Measurements from ENCODE around the gene CERK.
A peak's percentile ranks its signal among the peaks of the same experiment; 100 is the strongest.

Gene CERK

DNA sequence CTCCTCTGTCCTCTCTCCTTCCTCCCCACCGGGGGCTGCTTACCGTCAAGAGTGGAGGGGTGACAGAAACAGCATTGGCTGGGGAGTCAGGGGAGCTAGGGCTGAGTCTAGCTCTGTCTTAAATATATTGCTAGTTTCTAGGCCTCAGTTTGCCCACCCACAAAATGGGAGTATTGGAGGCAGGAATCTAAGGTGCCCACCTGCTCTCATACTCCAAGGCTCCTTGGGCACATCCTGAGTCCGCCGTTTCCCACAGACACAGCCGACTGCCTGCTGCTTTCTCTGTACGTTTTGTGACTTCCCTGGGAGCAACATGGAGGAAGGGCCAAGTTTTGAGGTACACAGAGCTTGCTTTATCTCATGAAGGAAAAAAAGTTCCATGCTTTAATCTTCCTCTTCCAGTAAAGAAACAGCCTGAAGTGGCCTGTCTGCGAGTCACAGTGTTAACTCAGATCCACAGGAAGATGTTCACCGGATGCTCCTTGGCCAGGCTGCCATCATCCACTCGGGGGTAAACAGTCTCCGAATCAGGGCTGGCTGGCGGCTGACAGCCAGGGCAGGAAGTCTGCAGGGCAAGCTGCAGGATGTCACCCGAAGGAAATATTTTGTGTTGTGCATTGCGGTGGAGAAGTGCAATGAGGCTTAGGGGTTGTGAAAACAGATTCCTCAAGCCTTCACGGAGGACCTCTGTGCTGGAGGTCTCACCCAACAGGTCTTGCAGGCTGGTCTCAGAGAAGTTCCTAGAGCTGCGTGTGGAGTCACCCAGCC, 11.0 kb upstream of the CERK start:
- CTCF ChIA-PET, result interaction anchor here (0.8 to 5.9 kb wide), 2 partner anchors 9 to 10 kb away, joined by 3 to 33 read pairs; no protein-coding TSS in a partner anchor
- POLR2A ChIA-PET, result interaction anchor here (0.8 to 1.0 kb wide), 2 partner anchors 10 to 13 kb away, joined by 3 to 5 read pairs; partner anchors contain the start of gene TBC1D22A
- Histone ChIP-seq H3K4me1 (ENCODE audit: control insufficient read depth, insufficient read depth, low read length) (no peaks in the 10 kb centered on the region), H3K4me3 (ENCODE audit: low read depth, low read length) (no peak overlapping the region), H3K9me3 (ENCODE audit: control insufficient read depth, insufficient read depth, low read depth, low read length) (no peaks in the 10 kb centered on the region), H3K36me3 (ENCODE audit: control insufficient read depth in 2 of 2, insufficient read depth in 1 of 2, low read length in 2 of 2) (no peaks in the 10 kb centered on the region), H3K27ac (ENCODE audit: extremely low read depth, low read depth, low read length) (no peak overlapping the region)
- no peak for TF ChIP-seq ZNF426 (tag by site-specific recombination; IDR thresholded peaks at IDR 0.05)
- TF ChIP-seq ZNF133 (tag by site-specific recombination; IDR thresholded peaks at IDR 0.05), result no peak
- no peak for TF ChIP-seq ZSCAN18 (tag by site-specific recombination; IDR thresholded peaks at IDR 0.05)
- TF ChIP-seq MZF1 (tag by site-specific recombination; IDR thresholded peaks at IDR 0.05; ENCODE audit: borderline replicate concordance), result no peak
- no peak for TF ChIP-seq ZNF394 (tag by site-specific recombination; IDR thresholded peaks at IDR 0.05; ENCODE audit: borderline replicate concordance)
- TF ChIP-seq, protein P1, sequence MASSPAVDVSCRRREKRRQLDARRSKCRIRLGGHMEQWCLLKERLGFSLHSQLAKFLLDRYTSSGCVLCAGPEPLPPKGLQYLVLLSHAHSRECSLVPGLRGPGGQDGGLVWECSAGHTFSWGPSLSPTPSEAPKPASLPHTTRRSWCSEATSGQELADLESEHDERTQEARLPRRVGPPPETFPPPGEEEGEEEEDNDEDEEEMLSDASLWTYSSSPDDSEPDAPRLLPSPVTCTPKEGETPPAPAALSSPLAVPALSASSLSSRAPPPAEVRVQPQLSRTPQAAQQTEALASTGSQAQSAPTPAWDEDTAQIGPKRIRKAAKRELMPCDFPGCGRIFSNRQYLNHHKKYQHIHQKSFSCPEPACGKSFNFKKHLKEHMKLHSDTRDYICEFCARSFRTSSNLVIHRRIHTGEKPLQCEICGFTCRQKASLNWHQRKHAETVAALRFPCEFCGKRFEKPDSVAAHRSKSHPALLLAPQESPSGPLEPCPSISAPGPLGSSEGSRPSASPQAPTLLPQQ (tag by site-specific recombination; IDR thresholded peaks at IDR 0.05), result no peak
- TF ChIP-seq ZFHX2 (tag by site-specific recombination; conservative IDR thresholded peaks at IDR 0.05), result no peak
- TF ChIP-seq PRDM1 (tag by site-specific recombination; IDR thresholded peaks at IDR 0.05), result no peak

DNA sequence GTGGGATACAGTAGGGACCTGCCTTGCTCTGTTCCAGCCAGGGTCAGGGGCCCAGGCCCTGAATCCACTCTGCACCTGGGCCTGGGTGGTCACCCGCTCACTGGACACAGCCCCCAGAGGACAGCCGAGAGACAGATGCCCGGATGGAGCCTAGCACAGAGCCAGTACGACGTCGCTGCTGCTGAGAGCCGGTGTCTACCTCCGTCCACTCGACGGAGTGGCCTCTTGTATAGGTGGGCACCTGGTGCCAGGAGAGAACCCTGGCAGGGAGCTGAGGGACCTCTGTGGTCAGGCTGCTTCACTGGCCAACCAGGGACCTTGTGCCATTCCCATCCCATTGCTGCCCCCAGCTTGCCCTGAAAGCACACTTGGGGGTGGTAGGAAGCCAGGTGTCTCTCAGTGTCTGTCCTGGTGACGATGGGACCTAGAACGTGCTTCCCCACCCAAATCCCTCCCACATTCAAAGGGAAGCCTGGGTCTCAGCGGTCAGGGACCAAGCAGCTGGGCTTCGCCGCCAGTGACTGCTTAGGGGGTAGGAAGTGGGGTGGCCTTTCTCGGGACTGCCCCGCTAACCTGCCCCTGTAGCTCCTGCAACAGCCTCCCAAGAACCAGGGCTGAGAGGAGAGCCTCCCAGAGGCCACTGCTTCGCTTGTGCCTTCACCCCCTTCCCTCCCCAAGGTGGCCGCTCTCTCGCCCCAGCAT, 10.3 kb upstream of the CERK start:
- Histone ChIP-seq H3K27ac (ENCODE audit: extremely low read depth, low read depth, low read length) (no peak overlapping the region), H3K36me3 (ENCODE audit: control insufficient read depth in 2 of 2, insufficient read depth in 1 of 2, low read length in 2 of 2) (no peaks in the 10 kb centered on the region), H3K4me3 (ENCODE audit: low read depth, low read length) (no peak overlapping the region), H3K9me3 (ENCODE audit: control insufficient read depth, insufficient read depth, low read depth, low read length) (no peaks in the 10 kb centered on the region), H3K4me1 (ENCODE audit: control insufficient read depth, insufficient read depth, low read length) (no peaks in the 10 kb centered on the region)
- CTCF ChIA-PET, result interaction anchor here (5.9 kb wide), 1 partner anchor 10 kb away, joined by 33 read pairs; no protein-coding TSS in a partner anchor
- POLR2A ChIA-PET, result interaction anchor here (1.0 kb wide), 1 partner anchor 10 kb away, joined by 5 read pairs; no protein-coding TSS in a partner anchor
- no peak for TF ChIP-seq ZNF248 (tag by site-specific recombination; IDR thresholded peaks at IDR 0.05)

DNA sequence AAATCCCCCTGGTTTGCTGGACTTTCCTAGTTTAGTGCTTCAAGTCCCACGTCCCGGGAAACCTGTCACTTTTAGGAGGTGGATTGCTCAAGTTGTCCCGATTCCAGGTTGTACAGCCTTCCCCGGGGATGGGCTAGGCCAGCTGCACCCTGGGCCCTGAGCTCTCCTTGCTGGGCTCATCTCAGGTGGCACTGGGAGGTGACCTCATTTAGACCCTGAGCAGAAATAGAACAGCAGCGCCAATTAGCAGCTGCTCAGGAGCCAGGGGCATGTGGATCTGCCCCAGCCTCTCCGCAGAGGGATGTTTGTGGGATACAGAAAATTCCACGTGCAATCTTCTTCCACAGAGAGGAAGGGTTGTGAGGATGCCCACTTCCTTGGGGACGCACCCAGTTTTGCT, 9.6 kb upstream of the CERK start:
- Histone ChIP-seq H3K4me3 (ENCODE audit: low read depth, low read length) (no peak overlapping the region), H3K36me3 (ENCODE audit: control insufficient read depth in 2 of 2, insufficient read depth in 1 of 2, low read length in 2 of 2) (no peaks in the 10 kb centered on the region), H3K9me3 (ENCODE audit: control insufficient read depth, insufficient read depth, low read depth, low read length) (no peaks in the 10 kb centered on the region), H3K4me1 (ENCODE audit: control insufficient read depth, insufficient read depth, low read length) (0 out of 2 replicates have a peak, but pooled peaks cover 5% of the 10 kb centered on the region), H3K27ac (ENCODE audit: extremely low read depth, low read depth, low read length) (no peak overlapping the region)
- POLR2A ChIA-PET, result no interaction called here
- 0 out of 2 replicates have a peak, but pooled peaks have one; percentile 13 for TF ChIP-seq ZIC2 (tag by site-specific recombination; IDR thresholded peaks at IDR 0.05)
- no peak for TF ChIP-seq KLF10 (tag by site-specific recombination; IDR thresholded peaks at IDR 0.05)
- CTCF ChIA-PET, result interaction anchor here (0.8 to 5.9 kb wide), 2 partner anchors 8 to 11 kb away, joined by 3 to 33 read pairs; no protein-coding TSS in a partner anchor

DNA sequence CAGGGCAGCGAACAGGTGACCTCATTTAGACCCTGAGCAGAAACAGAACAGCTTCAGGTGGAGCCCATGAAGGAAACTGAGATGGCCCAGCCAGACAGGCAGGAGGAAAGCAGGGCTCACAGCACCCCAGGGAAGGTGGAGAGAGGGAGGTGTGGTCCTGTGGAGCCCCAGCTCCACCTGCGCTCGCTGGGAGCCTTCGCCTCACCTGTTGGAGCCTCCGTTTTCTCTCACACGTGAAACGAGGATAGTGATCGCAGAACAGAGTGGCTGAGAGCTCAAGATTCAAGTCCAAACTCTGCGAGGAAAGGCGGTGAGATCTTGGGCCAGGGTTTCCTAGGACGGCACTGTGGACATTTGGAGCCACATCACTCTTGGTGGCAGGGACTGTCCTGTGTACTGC, 8.6 kb upstream of the CERK start:
- TF ChIP-seq ZNF398 (tag by site-specific recombination; IDR thresholded peaks at IDR 0.05) (no peak), SCRT2 (tag by site-specific recombination; IDR thresholded peaks at IDR 0.05) (0 out of 2 replicates have a peak, but pooled peaks have one; percentile 21)
- POLR2A ChIA-PET, result interaction anchor here (1.6 kb wide), 1 partner anchor 16 kb away, joined by 3 read pairs; the partner anchor contains the start of gene TBC1D22A
- Histone ChIP-seq H3K27ac (ENCODE audit: extremely low read depth, low read depth, low read length) (no peak overlapping the region), H3K9me3 (ENCODE audit: control insufficient read depth, insufficient read depth, low read depth, low read length) (no peaks in the 10 kb centered on the region), H3K36me3 (ENCODE audit: control insufficient read depth in 2 of 2, insufficient read depth in 1 of 2, low read length in 2 of 2) (no peaks in the 10 kb centered on the region), H3K4me1 (ENCODE audit: control insufficient read depth, insufficient read depth, low read length) (0 out of 2 replicates have a peak, but pooled peaks cover 5% of the 10 kb centered on the region), H3K4me3 (ENCODE audit: low read depth, low read length) (no peak overlapping the region)
- CTCF ChIA-PET, result interaction anchor here (0.6 to 5.9 kb wide), 3 partner anchors 9 to 132 kb away, joined by 3 to 33 read pairs (median 3); no protein-coding TSS in a partner anchor

All from HEK293 (cell line).